IMR-90 (cell line): ENCODE results near the gene TSHZ3. TPM values are rescaled to one million over a fixed set of nuclear protein-coding genes. Genes with fewer than 3 reads are reported as not detected.
A peak's percentile ranks its signal among the peaks of the same experiment; 100 is the strongest.

ENCODE experiments used
- ATAC-seq: fragments of 200-7000 bp; cut with Tn5 transposase; 2 replicates; pipeline ENCODE4 v1.9.1; 2020; ENCODE audit warnings: low read depth, mild to moderate bottlenecking, moderate library complexity
- BruUV-seq: library from RNA; stranded (reverse); fragments of 400-500 nt; replicated peaks from 2 replicates; lab custom pipeline; 2021; lab: Mats Ljungman, UMichigan
- CTCF ChIA-PET: fragments of 300-600 bp; formaldehyde crosslinking; extraction: SDS; loops from one replicate; lab custom pipeline; 2021; ENCODE audit warnings: antibody characterized with exemption; lab: Yijun Ruan, JAX
- POLR2A ChIA-PET: fragments of 300-600 bp; sonication (Branson Sonifier 250); formaldehyde crosslinking; loops from one replicate; lab custom pipeline; 2022; ENCODE audit warnings: antibody characterized with exemption; ENCODE audit not compliant: unreplicated experiment; lab: Charles Lee
- DNase-seq: peaks from one replicate; pipeline ENCODE4 v3.0.0; 2013
- H2AFZ ChIP-seq: replicated peaks from 2 replicates; pipeline ENCODE3; 2013; ENCODE audit warnings: low read length, mild to moderate bottlenecking; ENCODE audit not compliant: poor library complexity
- H2AK5ac ChIP-seq: 2 replicates; pipeline ENCODE4 v1.6.1; 2013; ENCODE audit warnings: low read depth, low read length, inconsistent platforms
- H2AK9ac ChIP-seq: replicated peaks from 2 replicates; pipeline ENCODE3; 2013; ENCODE audit warnings: mild to moderate bottlenecking, low read depth, low read length, moderate library complexity; ENCODE audit not compliant: poor library complexity
- H2BK120ac ChIP-seq: 2 replicates; pipeline ENCODE4 v1.6.1; 2013; ENCODE audit warnings: low read depth, low read length, inconsistent platforms
- H2BK15ac ChIP-seq: 3 replicates; pipeline ENCODE4 v1.6.1; 2013; ENCODE audit warnings: low read depth, low read length, inconsistent platforms
- H2BK20ac ChIP-seq: 2 replicates; pipeline ENCODE4 v1.6.1; 2013; ENCODE audit warnings: low read depth, mild to moderate bottlenecking, inconsistent platforms, low read length, moderate library complexity
- H2BK5ac ChIP-seq: 2 replicates; pipeline ENCODE4 v1.6.1; 2013; ENCODE audit warnings: mild to moderate bottlenecking, low read depth, low read length, inconsistent platforms; ENCODE audit not compliant: poor library complexity, severe bottlenecking
- H3K14ac ChIP-seq: replicated peaks from 2 replicates; pipeline ENCODE4 v1.6.1; 2013; ENCODE audit warnings: low read depth, low read length, inconsistent platforms
- H3K18ac ChIP-seq: 2 replicates; pipeline ENCODE4 v1.6.1; 2013; ENCODE audit warnings: low read depth, low read length, control low read depth
- H3K23ac ChIP-seq: 2 replicates; pipeline ENCODE4 v1.6.1; 2013; ENCODE audit warnings: low read depth, low read length, inconsistent platforms
- H3K27ac ChIP-seq: 2 replicates; pipeline ENCODE4 v1.5.1; 2013; ENCODE audit warnings: mild to moderate bottlenecking, control low read depth, low read length; ENCODE audit not compliant: insufficient read depth
- H3K27me3 ChIP-seq: 2 replicates; pipeline ENCODE4 v1.6.1; 2013; ENCODE audit warnings: low read length; ENCODE audit not compliant: control insufficient read depth, insufficient read depth
- H3K36me3 ChIP-seq: 2 replicates; pipeline ENCODE4 v1.6.1; 2013; ENCODE audit warnings: low read length, mixed read lengths; ENCODE audit not compliant: control insufficient read depth, insufficient read depth
- H3K4ac ChIP-seq: 2 replicates; pipeline ENCODE4 v1.6.1; 2013; ENCODE audit warnings: low read depth, low read length, inconsistent platforms
- H3K4me1 ChIP-seq: 2 replicates; pipeline ENCODE4 v1.6.1; 2013; ENCODE audit warnings: low read length, mixed read lengths; ENCODE audit not compliant: control insufficient read depth, insufficient read depth
- H3K4me2 ChIP-seq: 2 replicates; pipeline ENCODE4 v1.6.1; 2013; ENCODE audit warnings: low read depth, mild to moderate bottlenecking, control low read depth, low read length, moderate library complexity
- H3K4me3 ChIP-seq: 2 replicates; pipeline ENCODE4 v1.5.1; 2013; ENCODE audit warnings: low read depth, mild to moderate bottlenecking, control low read depth, low read length, moderate library complexity; ENCODE audit not compliant: insufficient read depth
- H3K56ac ChIP-seq: 2 replicates; pipeline ENCODE4 v1.6.1; 2013; ENCODE audit warnings: low read length, inconsistent platforms; ENCODE audit not compliant: insufficient read depth; ENCODE audit errors: extremely low read depth
- H3K79me1 ChIP-seq, 2 experiments: 2 replicates each; pipeline ENCODE4 v1.6.1; 2013; ENCODE audit warnings: low read length in 2 of 2, inconsistent platforms in 1 of 2, low read depth in 1 of 2
- H3K9ac ChIP-seq: 2 replicates; pipeline ENCODE4 v1.6.1; 2013; ENCODE audit warnings: low read depth, low read length, control low read depth
- H3K9me1 ChIP-seq: 2 replicates; pipeline ENCODE4 v1.6.1; 2013; ENCODE audit warnings: low read length, inconsistent platforms; ENCODE audit not compliant: insufficient read depth
- H3K9me3 ChIP-seq: 2 replicates; pipeline ENCODE4 v1.6.1; 2013; ENCODE audit warnings: low read length; ENCODE audit not compliant: control insufficient read depth, insufficient read depth
- H4K20me1 ChIP-seq: 2 replicates; pipeline ENCODE4 v1.6.1; 2013; ENCODE audit warnings: low read length, inconsistent platforms; ENCODE audit not compliant: insufficient read depth
- H4K5ac ChIP-seq: 2 replicates; pipeline ENCODE4 v1.6.1; 2013; ENCODE audit warnings: mild to moderate bottlenecking, low read depth, low read length, control low read depth
- H4K8ac ChIP-seq, 2 experiments: 2 replicates each; pipeline ENCODE4 v1.6.1; 2013; ENCODE audit warnings: low read depth in 2 of 2, low read length in 2 of 2, control low read depth in 1 of 2, inconsistent platforms in 1 of 2
- H4K91ac ChIP-seq: 2 replicates; pipeline ENCODE4 v1.6.1; 2013; ENCODE audit warnings: low read depth, low read length, inconsistent platforms; ENCODE audit not compliant: insufficient read depth
- CEBPB ChIP-seq: IDR thresholded peaks from 2 replicates; pipeline ENCODE4 v1.6.1; 2012; ENCODE audit warnings: low read depth, low read length, improper control_type of control experiment
- FOS ChIP-seq: fragments of 150-350 bp; IDR thresholded peaks from 2 replicates; pipeline ENCODE4 v1.6.1; 2016; ENCODE audit warnings: low read depth, low read length
- MAFK ChIP-seq: IDR thresholded peaks from 2 replicates; pipeline ENCODE4 v1.6.1; 2012; ENCODE audit warnings: low read depth, low read length, improper control_type of control experiment
- MAZ ChIP-seq: IDR thresholded peaks from 2 replicates; pipeline ENCODE4 v1.6.1; 2012; ENCODE audit warnings: low read depth, mild to moderate bottlenecking, low read length, improper control_type of control experiment, moderate library complexity, borderline replicate concordance
- NFE2L2 ChIP-seq: fragments of 150-350 bp; IDR thresholded peaks from 2 replicates; pipeline ENCODE4 v1.6.1; 2016; ENCODE audit warnings: low read depth, mild to moderate bottlenecking, low read length
- POLR2A ChIP-seq: IDR thresholded peaks from 2 replicates; pipeline ENCODE4 v1.6.1; 2012; ENCODE audit warnings: mild to moderate bottlenecking, low read depth, low read length
- RAD21 ChIP-seq: IDR thresholded peaks from 2 replicates; pipeline ENCODE4 v1.6.1; 2012; ENCODE audit warnings: low read length, improper control_type of control experiment
- RCOR1 ChIP-seq: IDR thresholded peaks from 2 replicates; pipeline ENCODE4 v1.6.1; 2012; ENCODE audit warnings: mild to moderate bottlenecking, low read length, improper control_type of control experiment; ENCODE audit not compliant: insufficient replicate concordance
- WGBS, 2 experiments: methylation state at CpG; one replicate each; pipeline versions ENCODE4 v1.1.5 to v1.1.7; 2013; ENCODE audit warnings: missing lambda C conversion rate in 2 of 2; ENCODE audit not compliant: insufficient read length in 1 of 2; ENCODE audit errors: extremely low coverage in 2 of 2; 5-methylcytosine and 5-hydroxymethylcytosine counted together
- dilution Hi-C: fragments of 300-500 bp; cut with HindIII; formaldehyde crosslinking; loops from one replicate; pipeline ENCODE4 v1.14.3; 2018; ENCODE audit warnings: low sequenced_read_pairs; ENCODE audit not compliant: unreplicated experiment
- in situ Hi-C: fragments of 300-500 bp; cut with MboI; formaldehyde crosslinking; loops from 3 replicates; pipeline ENCODE4 v1.14.3; 2019; ENCODE audit warnings: low sequenced_read_pairs, inconsistent platforms, mixed read lengths
- intact Hi-C: fragments of 100-400 bp; cut with micrococcal nuclease; formaldehyde crosslinking; loops from 2 replicates; pipeline ENCODE4 v1.10.0; 2022
- polyA plus RNA-seq, 3 experiments: library from polyadenylated mRNA; depleted of rRNA; stranded (reverse); fragments of >200 nt; gene quantifications; 2 replicates each; pipeline ENCODE4 v1.2.3, GENCODE V29; 2012; ENCODE audit warnings: low replicate concordance in 1 of 3
- total RNA-seq: library from RNA; depleted of rRNA; stranded (reverse); fragments of >200 nt; gene quantifications from 2 replicates; pipeline ENCODE4 v1.2.3, GENCODE V29; 2012

TSHZ3 gene
- total and polyA plus RNA-seq, 2 of the 4 experiments (the other 2 are of a cell fraction), result 8.1 to 13.0 TPM

GRCh38 chr19:31232871-31233270, 116.4 kb downstream of the TSHZ3 start:
- H3K27ac ChIP-seq, result peak overlapping the region; percentile 36; the same call in 1 of the 2 replicates
- peak; percentile 96 for DNase-seq
- POLR2A ChIA-PET, result no interaction called here

More at GRCh38 chr19:31232871-31233270, 116.4 kb downstream of the TSHZ3 start:
- Histone ChIP-seq H3K4me2 (no peak overlapping the region; the same call in 1 of the 2 replicates), H3K9me3 (no peaks in the 10 kb centered on the region), H3K9ac (no peak overlapping the region), H2AK9ac (no peak overlapping the region), H3K4me3 (no peak overlapping the region), H2BK15ac (0 out of 3 replicates have a peak overlapping the region, but pooled peaks have one; percentile 78), H2AK5ac (peak overlapping the region; percentile 64; the same call in 1 of the 2 replicates), H3K27me3 (no peaks in the 10 kb centered on the region), H2BK120ac (peak overlapping the region; percentile 92; the same call in 1 of the 2 replicates), H2BK20ac (peak overlapping the region; percentile 71; the same call in 1 of the 2 replicates), H3K4me1 (peaks cover 9% of the 10 kb centered on the region), H3K4ac (peak overlapping the region; percentile 78; the same call in 1 of the 2 replicates), H3K18ac (0 out of 2 replicates have a peak overlapping the region, but pooled peaks have one; percentile 51), H3K79me1 (no peaks in the 10 kb centered on the region), H4K91ac (no peak overlapping the region), H3K23ac (no peak overlapping the region; the same call in 1 of the 2 replicates), H2BK5ac (peak overlapping the region; percentile 94), H3K36me3 (no peaks in the 10 kb centered on the region), H3K9me1 (no peaks in the 10 kb centered on the region), H4K5ac (no peak overlapping the region), H3K56ac (no peak overlapping the region), H4K8ac (peak overlapping the region; percentile 62 to 75; a peak in 3 of 4 replicates), H3K14ac (peak overlapping the region; percentile 59; the same call in 1 of the 2 replicates), H4K20me1 (no peaks in the 10 kb centered on the region), H2AFZ (no peak overlapping the region)
- TF ChIP-seq RAD21 (peak; percentile 8; the same call in 1 of the 2 replicates), NFE2L2 (peak; percentile 93), CEBPB (peak; percentile 92), MAFK (peak; percentile 54), FOS (peak; percentile 90), MAZ (peak; percentile 44; the same call in 1 of the 2 replicates), POLR2A (no peak), RCOR1 (no peak)
- dilution Hi-C loops, result no loop called here
- intact Hi-C loops, result loop anchor here (2.0 kb wide), 2 partner anchors 30 to 118 kb away; no protein-coding TSS in a partner anchor
- in situ Hi-C loops, result loop anchor here (5.0 kb wide), 1 partner anchor 104 kb away; no protein-coding TSS in a partner anchor
- CTCF ChIA-PET, result interaction anchor here (1.3 kb wide), 1 partner anchor 122 kb away, joined by 3 read pairs; no protein-coding TSS in a partner anchor
- peak; percentile 88 for ATAC-seq
- no TSS peak for BruUV-seq
- WGBS, 2 experiments, result no CpG with 5 or more reads among the region's 3 CpGs
